Renal cortical epithelial cell (primary cell): ENCODE data around the gene MORC2. TPM values are rescaled to one million over a fixed set of nuclear protein-coding genes. Genes with fewer than 3 reads are reported as not detected.

Source experiments
- DNase-seq: peaks from one replicate; pipeline ENCODE4 v3.0.0-alpha.2; 2011; ENCODE audit warnings: low read depth
- total RNA-seq: library from RNA; depleted of rRNA; stranded (reverse); fragments of >200 nt; gene quantifications from 2 replicates; pipeline ENCODE4 v1.2.3, GENCODE V29; 2014

Gene MORC2
- total RNA-seq, 1 donor from 2014 or later = 48.7 TPM

DNA sequence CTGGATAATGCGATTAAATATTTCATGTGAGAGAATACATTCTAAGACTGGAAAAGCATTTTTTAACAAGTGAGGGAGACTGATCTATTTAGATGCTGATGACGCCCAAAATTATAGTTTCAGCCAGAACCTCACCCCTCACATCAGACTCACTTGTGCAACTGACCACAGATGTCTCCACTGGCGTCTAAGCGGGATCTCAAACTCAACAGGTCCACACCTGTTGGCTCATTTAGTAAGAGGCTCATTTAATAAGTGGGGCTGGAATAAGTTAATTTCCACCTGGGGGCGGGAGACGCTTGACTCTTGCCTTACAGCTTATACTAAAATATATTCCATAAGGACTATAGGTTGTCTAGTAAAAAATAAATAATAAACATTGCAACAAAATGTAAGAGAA lies 47.5 kb downstream of the MORC2 start:
- no peak for DNase-seq

DNA sequence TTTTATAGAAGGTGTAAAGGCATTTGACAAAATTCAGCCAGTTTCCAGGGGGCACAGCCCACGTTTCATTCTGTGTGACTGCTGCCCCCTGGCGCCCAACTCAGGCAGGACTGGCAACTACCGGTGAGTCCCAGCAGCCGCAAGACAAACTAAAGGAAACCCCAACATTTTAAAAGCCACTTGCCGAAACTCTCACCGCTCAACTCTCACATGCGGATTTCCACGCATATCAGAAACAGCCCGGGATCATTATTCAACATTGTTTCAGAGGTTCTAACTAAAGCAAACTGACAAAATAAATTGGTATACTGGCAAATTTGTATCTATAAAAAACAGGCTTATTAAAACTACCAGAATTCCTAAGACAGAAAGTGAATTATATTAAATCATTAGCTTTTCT lies 48.2 kb downstream of the MORC2 start:
- DNase-seq = peak; percentile 24

DNA sequence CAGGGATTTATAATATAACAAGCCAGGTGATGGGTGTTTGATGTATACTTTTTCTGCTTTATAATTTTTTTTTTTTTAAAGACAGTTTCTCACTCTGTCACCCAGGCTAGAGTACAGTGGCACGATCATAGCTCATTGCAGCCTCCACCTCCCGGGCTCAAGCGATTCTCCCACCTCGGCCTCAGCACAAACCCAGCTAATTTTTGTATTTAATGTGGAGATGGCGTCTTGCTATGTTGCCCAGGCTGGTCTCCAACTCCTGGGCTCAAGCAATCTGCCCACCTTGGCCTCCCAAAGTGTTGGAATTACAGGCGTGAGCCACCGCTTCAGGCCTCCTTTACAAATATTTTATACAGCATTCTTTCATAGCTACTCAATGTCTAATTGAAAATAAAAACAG lies 48.6 kb downstream of the MORC2 start:
- no peak for DNase-seq

DNA sequence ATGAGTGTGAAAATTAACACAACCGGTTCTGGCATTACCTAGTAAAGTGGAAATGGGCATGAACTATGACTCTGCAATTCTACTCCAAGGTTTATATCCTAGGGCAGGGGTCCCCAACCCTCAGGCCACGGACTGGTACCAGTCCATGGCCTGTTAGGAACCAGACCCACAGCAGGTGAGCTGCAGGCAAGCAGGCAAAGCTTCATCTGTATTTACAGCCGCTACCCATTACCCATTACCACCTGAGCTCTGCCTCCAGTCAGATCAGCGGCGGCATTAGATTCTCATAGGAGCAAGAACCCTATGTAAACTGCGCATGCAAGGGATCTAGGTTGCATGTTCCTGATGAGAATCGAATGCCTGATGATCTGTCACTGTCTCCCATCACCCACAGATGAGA lies 49.8 kb downstream of the MORC2 start:
- DNase-seq = no peak

DNA sequence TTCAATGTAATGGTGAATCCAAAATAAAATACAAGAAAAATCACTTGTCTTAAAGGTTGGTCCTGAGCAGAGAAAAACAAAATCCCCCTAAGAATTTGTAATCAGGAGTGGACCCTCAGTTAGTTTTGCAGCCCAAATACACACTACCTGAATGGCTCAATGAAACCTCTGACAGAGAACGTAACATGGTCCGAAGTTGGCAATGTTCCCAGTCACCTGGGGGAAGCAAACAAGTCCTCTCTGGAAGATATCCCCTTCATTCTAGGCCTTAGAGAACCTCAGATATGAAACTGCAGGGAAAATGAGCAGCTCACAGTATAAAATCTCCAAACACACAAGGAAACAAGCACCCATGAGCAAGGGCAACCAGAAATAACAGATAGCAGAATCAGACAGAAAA lies 58.2 kb downstream of the MORC2 start:
- DNase-seq = no peak

DNA sequence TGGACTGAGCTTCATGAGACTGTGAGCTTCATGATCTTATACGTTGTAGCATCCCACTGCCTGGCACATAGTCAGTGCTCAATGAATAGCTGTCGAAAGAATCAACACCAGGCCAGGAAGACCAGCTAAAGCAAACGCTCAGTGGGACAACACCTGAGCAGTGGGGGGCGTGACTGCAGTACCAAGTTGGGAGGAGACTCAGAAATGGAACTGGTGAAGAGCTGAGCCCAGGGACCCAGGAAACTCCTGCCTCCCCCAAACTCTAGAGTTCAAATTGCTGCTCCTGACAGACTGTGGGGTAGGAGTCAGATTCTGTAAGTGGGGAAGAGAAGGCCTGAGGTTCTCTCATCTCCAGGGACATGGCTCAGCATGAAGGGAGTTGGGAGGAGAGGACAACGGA lies 59.3 kb downstream of the MORC2 start:
- no peak for DNase-seq

DNA sequence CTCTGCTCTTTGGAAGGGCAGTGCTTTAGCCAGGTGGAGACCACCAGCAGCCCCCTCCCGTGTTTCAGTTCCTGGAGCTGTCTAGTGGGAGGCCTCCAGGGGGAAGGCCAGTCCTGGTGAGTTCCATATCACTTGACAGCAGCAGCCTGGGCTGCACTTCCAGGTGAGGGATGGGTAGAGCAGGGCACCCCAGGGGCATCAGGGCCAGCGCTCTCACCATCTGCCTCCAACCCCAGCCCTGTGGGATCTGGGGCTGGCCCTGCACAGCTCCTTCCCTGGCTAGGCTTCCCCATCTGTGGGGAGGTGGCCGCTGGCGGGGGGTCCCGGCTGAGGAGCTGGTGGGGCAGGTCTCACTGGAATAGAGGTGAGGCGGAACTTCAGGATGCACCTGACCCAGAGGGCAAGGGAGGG lies 60.5 kb downstream of the MORC2 start:
- DNase-seq = no peak

DNA sequence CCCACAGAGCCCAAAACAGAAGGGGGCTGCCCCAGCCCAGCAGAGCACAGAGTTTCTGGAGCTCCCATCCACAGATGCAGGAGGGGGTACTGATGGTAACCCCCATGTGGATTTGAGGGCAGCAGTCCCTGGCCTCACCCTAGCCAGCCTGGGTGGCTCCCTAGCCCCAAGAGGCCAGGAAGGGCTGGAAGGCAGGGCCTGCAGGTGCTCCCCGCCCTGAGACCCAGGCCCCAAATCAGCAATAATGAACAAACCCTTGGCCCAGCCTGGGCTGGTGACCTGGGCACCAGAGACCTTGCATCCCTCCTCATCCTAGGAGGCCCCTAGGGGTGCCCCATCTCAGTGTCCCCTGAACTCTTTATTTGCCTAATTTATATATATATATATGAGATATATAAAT lies 61.6 kb downstream of the MORC2 start:
- DNase-seq = no peak

DNA sequence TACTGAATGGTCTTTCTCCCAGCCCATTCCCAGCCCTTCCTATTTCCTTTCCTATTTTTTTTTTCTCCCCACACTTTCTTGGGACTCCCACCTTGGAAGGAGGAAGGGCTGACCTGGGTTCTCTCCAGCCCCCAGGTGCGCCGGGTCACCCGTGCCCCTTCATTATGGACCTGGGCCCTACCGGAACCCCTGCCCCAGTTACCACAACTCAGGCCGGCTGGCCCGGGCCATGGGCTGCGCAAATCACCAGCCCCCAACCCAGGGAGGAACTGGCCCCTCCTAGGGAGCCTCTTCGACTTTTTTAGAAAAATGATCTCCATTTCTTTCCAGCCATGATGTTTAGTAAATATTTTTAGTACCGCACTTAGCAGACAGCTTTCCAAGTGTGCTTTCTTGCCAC lies 62.2 kb downstream of the MORC2 start:
- no peak for DNase-seq

DNA sequence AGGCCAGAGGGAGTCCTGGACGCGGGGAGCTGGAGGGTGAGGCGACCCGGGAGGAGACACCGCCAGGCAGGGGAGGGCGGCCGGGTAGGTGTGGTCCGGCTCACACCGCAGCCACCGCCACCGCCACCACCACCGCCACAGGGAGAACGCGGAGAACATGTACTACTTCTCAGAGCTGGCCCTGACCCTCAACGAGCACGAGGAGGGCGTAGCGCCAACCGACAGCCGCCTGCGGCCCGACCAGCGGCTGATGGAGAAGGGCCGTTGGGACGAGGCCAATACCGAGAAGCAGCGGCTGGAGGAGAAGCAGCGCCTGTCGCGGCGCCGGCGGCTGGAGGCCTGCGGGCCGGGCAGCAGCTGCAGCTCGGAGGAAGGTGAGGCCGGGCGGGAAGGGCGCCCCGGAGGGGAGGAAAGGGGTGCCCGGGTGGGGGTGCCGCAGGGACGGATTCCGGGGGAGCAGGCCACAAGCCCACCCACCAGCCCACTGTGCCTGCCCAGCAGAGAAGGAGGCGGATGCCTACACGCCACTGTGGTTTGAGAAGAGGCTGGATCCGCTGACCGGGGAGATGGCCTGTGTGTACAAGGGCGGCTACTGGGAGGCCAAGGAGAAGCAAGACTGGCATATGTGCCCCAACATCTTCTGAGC lies 62.8 kb downstream of the MORC2 start:
- DNase-seq = no peak

DNA sequence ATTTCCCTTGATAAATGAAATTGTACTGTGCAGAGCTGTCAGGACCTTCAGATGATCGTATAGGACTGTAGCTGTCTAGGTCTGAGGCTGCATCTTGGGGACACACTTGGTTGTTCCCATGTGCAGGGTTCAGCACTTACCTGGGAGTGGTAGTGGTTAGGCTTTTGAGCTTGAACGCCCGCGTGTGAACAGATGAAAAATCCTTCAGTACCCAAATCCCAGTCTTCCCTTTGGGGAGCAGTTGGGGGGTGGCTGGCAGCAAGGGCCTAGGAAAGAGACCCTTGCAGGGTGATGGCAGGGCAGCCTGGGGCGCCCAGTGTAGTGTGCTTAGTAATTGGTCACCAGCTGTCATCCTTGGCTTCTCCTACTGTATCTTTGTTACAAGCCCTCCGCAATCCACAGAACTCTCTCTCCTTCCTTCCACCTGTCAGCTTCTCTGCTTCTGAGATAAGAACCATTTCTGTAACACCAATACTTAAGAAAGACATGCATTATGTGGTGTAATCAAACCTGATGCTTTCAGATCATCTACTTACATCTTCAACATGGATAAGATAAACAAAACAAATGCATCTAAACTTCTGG lies 64.6 kb downstream of the MORC2 start:
- DNase-seq = no peak

DNA sequence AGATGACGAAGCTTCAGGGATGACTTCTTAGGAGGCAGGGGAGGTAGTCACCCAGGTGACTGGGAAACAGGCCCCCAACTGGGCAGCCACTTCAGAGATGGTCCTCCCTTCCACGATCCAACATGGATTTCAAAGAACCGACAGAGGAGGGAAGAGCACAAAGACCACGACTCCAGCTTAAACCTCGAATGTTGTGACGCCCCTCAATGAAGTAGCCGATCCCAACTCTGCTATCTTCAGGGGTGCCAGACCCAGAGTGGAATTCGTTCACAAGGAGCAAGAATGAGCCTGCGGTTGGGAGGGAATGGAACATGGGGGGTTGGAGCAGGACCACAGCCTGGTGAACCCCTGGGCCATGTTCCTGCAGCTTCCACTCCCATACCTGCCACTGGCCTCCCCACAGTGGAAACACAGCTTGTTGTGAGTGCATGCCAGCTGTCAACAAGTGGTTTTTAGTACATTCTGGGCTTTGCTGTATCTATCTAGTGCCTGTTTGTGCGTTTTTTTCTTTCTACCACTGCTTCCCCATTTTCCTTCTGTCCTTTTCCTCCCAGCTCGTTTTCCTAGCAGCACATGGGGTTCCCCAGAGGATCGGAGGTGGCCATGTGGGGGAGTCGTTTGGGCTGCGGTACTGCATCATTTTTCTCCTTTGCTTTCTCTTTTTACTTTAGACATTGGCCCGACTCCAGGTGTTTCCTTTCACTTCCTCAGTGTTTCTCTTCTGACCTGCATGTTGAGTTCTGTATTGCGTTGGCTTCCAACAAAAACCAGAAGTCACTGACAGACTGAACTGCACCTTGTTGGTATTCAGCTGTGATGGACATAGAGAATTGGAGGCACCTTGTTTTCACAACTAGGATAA lies 65.8 kb downstream of the MORC2 start:
- DNase-seq = no peak

DNA sequence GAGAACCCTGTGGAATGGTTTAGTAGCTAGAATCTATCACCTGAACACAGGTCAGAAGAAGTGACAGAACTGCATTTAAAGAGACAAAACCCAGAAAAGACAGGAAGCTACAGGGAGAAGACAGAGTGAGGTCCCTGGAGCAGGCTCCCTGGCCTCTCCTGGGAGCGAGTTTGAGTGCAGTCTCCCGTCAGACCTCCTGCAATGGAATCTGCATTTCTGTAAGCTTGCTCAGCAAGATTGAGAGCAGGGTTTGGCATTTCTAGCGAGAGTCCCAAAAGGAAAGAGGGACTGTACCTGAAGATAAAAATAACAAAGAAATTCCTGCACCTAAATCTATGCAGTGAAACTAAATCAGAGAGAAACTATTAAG lies 74.2 kb downstream of the MORC2 start:
- DNase-seq = no peak

DNA sequence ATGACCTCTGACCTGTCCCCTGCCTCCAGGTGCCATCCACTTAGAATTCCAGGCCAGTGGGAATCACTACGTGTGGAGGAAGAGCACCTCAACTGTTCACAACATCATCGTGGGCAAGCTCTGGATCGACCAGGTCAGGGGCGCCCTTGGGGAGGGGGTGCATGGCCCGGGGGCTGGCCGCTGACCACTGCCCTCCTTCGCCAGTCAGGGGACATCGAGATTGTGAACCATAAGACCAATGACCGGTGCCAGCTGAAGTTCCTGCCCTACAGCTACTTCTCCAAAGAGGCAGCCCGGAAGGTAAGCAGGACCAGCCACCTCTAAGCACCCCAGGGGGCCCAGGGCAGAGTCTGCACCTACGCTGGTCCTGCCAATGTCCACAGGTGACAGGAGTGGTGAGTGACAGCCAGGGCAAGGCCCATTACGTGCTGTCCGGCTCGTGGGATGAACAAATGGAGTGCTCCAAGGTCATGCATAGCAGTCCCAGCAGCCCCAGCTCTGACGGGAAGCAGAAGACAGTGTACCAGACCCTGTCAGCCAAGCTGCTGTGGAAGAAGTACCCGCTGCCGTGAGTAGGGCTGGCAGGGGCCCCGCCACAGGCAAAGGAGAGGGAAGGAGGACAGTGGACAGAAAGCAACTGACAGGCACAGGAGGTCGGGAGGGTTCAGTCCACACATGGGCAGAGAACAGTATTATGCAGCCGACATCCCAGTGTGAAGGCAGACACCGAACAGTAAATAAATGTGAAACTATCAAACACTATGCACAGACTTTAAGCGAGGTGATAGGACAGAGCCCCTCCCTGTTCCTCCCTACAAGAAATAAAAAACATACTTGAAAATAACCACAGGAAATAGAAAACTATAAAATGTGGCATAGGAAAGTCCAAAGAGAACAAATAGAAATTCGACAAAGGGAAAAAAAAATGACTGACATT lies 74.9 kb downstream of the MORC2 start:
- DNase-seq = no peak

DNA sequence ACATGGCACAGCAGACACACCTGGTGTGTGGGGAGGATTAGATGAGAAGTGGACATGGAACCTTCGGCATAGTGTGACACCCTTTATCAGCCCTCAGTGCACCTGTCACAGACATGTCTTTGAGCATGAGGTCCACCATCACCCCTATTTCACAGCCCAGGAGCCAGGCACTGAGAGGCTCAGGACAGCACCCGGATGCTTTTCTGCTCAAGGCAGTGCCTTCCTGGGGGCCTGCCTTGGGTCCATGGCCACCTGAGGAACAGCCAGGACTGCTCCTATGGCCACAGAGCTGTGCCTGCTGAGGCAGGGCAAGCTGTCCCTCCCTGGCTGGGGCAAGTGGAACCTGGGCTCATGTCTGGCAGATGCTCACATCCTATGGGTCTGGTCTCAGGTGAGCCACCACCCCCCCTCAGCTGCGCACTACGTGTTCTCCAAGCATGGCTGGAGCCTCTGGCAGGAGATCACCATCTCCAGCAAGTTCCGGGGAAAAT lies 75.8 kb downstream of the MORC2 start:
- DNase-seq = no peak

DNA sequence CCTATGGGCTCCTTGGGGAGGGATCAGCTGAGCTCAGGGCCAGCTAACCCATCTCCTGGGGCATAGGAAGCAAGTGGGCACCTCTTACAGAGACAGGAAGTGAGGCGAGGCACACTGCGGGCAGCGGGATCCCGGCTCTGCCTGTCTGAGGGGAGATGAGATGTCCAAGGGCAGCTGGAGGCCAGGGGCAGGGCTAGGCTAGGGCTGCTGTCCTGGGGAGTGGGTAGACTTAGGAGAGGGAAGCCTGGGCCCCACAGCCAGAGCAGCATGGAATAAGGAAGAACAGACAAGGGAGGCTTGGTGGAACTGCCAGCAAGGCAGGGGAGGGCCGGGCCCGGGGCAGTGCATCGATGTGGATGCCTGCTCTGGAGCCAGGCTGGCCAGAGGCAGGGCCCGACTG lies 76.3 kb downstream of the MORC2 start:
- DNase-seq = no peak

DNA sequence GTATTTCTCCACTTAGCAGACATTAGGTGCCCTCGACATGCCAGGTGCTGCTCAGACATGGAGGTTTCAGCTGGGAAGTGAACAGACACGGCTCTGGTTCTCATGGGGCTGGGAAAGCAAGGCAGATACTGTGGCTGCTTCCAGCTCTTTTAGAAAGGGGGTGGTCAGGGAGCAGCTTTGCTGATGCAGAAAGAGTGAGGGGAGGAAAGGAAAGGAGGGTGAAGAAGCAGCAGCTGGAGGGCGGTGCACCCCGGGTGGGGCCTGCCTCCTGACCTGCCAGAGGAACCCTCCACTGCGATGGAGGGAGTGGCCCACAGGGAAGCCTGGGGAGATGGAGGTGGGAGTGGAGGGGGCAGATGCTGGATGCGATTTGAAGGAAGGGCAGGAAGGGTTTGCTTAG lies 76.8 kb downstream of the MORC2 start:
- DNase-seq = no peak

DNA sequence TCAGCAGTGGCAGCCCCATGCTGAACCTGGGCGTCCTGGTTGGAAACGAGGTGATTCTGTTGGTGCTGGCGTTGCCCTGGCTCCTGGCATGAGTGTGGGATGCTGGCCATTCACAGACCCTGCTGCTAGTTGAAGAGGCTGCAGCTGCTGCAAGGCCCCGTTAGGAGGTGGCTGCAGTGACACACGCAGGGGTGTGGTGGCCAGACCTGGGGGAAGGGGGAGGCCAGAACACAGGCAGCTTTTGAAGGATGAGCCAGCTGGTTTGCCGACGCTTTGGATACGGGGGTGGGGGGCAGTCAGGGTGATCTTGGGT lies 77.2 kb downstream of the MORC2 start:
- DNase-seq = no peak

DNA sequence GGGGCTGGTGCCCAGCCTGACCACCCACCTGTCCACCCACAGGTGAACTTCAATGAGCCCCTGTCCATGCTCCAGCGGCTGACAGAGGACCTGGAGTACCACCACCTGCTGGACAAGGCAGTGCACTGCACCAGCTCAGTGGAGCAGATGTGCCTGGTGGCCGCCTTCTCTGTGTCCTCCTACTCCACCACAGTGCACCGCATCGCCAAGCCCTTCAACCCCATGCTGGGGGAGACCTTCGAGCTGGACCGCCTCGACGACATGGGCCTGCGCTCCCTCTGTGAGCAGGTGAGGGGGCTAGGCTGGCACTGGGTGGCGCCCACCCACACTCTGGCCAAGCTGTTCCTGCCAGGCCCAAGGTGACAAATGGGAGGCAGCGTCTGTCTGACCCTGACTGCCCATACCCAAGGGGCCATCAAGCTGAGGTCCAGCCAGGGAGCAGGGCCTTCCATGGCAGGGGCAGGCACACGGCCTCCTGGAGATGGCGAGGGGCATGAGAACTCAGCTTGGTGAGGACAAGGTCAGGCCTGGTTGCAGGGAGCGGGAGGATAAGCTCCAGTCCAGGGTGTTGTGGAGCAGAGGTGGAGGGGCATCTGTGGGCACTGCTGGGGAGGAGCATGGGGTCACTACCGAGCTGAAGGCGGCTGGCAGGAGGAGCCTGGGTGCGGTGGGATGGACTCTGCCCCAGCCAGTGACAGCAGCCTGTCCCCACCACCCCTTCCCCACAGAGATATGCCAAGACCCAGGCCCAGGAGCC lies 77.7 kb downstream of the MORC2 start:
- DNase-seq = peak; percentile 2

DNA sequence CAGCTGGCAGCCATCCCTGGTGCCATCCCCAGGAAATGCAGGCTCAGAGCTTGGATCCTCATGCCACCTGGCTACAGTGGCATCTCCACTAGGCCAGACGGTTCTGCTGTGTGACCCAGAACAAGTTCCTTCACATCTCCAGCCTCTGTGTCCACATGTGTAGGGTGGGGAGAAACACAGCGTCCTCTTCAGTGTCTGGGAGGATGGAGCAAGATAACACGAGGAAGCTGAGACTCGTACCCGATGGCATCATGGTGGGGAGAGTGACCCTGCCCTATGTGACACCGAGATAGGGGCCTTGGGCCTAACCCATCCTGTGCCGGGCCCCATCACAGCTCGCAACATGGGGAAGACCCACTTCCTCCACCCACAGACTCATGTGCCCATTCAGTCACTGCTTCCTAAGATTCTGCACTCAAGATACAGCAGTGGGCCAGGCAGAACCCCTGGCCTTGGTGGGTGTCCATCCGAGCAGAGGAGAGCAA lies 78.5 kb downstream of the MORC2 start:
- no peak for DNase-seq
